PC-3 (cell line): Measurements from ENCODE around the gene DDO. TPM values are rescaled to one million over a fixed set of nuclear protein-coding genes. Genes with fewer than 3 reads are reported as not detected.

Experiments used
- ATAC-seq: fragments of 200-7000 bp; cut with Tn5 transposase; 2 replicates; pipeline ENCODE4 v1.9.1; 2020; ENCODE audit warnings: mild to moderate bottlenecking, moderate library complexity
- BruUV-seq: library from RNA; stranded (reverse); fragments of 400-500 nt; replicated peaks from 2 replicates; lab custom pipeline; 2021; lab: Mats Ljungman, UMichigan
- CTCF ChIA-PET: fragments of 300-600 bp; sonication (Branson Sonifier 250); formaldehyde crosslinking; loops from one replicate; lab custom pipeline; 2022; ENCODE audit warnings: antibody characterized with exemption; lab: Charles Lee
- POLR2A ChIA-PET: fragments of 300-600 bp; sonication (Branson Sonifier 250); formaldehyde crosslinking; loops from one replicate; lab custom pipeline; 2022; ENCODE audit warnings: antibody characterized with exemption; ENCODE audit not compliant: unreplicated experiment; lab: Charles Lee
- DNase-seq: peaks from one replicate; pipeline ENCODE4 v3.0.0-alpha.2; 2015
- H2AFZ ChIP-seq: fragments of 300-600 bp; sonication (generic); 2 replicates; pipeline ENCODE4 v1.6.0; 2016; ENCODE audit warnings: antibody characterized with exemption, low read length
- H3F3A ChIP-seq: fragments of 300-600 bp; sonication (generic); one replicate; pipeline ENCODE4 v1.6.0; 2017; ENCODE audit warnings: antibody characterized with exemption, low read length, control low read depth, mild to moderate bottlenecking; ENCODE audit not compliant: unreplicated experiment
- H3K27ac ChIP-seq: fragments of 300-600 bp; sonication (generic); 2 replicates; pipeline ENCODE4 v1.5.1; 2016; ENCODE audit warnings: mild to moderate bottlenecking, low read length
- H3K27me3 ChIP-seq: fragments of 300-600 bp; sonication (generic); 2 replicates; pipeline ENCODE4 v1.6.1; 2016; ENCODE audit warnings: low read length, mixed read lengths
- H3K36me3 ChIP-seq: fragments of 300-600 bp; sonication (generic); 2 replicates; pipeline ENCODE4 v1.6.1; 2016; ENCODE audit warnings: low read depth, mixed run types, low read length, mixed read lengths
- H3K4me1 ChIP-seq: fragments of 300-600 bp; sonication (generic); 2 replicates; pipeline ENCODE4 v1.5.1; 2016; ENCODE audit warnings: low read length; ENCODE audit not compliant: insufficient read depth
- H3K4me2 ChIP-seq: fragments of 300-600 bp; sonication (generic); 2 replicates; pipeline ENCODE4 v1.6.0; 2016; ENCODE audit warnings: low read length
- H3K4me3 ChIP-seq: fragments of 300-600 bp; sonication (generic); 2 replicates; pipeline ENCODE4 v1.5.1; 2016; ENCODE audit warnings: mild to moderate bottlenecking, low read length, mixed read lengths
- H3K79me2 ChIP-seq: fragments of 300-600 bp; sonication (generic); 2 replicates; pipeline ENCODE4 v1.6.1; 2017; ENCODE audit warnings: low read length, mixed read lengths
- H3K9ac ChIP-seq: fragments of 300-600 bp; sonication (generic); 2 replicates; pipeline ENCODE4 v1.6.0; 2016; ENCODE audit warnings: mild to moderate bottlenecking, low read length
- H3K9me2 ChIP-seq: fragments of 300-600 bp; sonication (generic); replicated peaks from 2 replicates; pipeline ENCODE4 v1.6.1; 2016; ENCODE audit warnings: mixed run types, low read length, mixed read lengths
- H3K9me3 ChIP-seq: fragments of 300-600 bp; sonication (generic); 2 replicates; pipeline ENCODE4 v1.6.1; 2016; ENCODE audit warnings: low read length, mixed read lengths
- H4K20me1 ChIP-seq: fragments of 300-600 bp; sonication (generic); 2 replicates; pipeline ENCODE4 v1.6.1; 2016; ENCODE audit warnings: low read length, mixed read lengths
- CTCF ChIP-seq: fragments of 300-600 bp; sonication (generic); conservative IDR thresholded peaks from 2 replicates; pipeline ENCODE4 v1.5.1; 2017; ENCODE audit warnings: antibody characterized with exemption, low read depth, mild to moderate bottlenecking, low read length
- EZH2 ChIP-seq: fragments of 300-600 bp; sonication (generic); IDR thresholded peaks from one replicate; pipeline ENCODE4 v1.6.1; 2017; ENCODE audit warnings: antibody characterized with exemption, mild to moderate bottlenecking, low read length; ENCODE audit not compliant: unreplicated experiment
- EZH2phosphoT487 ChIP-seq: fragments of 300-600 bp; sonication (generic); IDR thresholded peaks from 2 replicates; pipeline ENCODE4 v1.6.1; 2018; ENCODE audit warnings: mild to moderate bottlenecking, antibody characterized with exemption, low read length, borderline replicate concordance
- intact Hi-C: fragments of 100-400 bp; cut with micrococcal nuclease; formaldehyde crosslinking; loops from 2 replicates; pipeline ENCODE4 v1.9.0; 2023
- total RNA-seq: library from RNA; depleted of rRNA; stranded (reverse); fragments of >200 nt; gene quantifications from 2 replicates; pipeline ENCODE4 v1.2.3, GENCODE V29; 2014; rRNA removed

Gene DDO
- total RNA-seq, 1 experiment from 2014 or later = not detected

- H3K27me3 ChIP-seq = 0 out of 2 replicates have a peak, but pooled peaks cover under 1% of the 10 kb centered on the region
- no peaks in the 10 kb centered on the region for H3K36me3 ChIP-seq
- no peaks in the 10 kb centered on the region for H3K4me1 ChIP-seq
- H2AFZ ChIP-seq = no peak overlapping the region
- H4K20me1 ChIP-seq = no peaks in the 10 kb centered on the region
- H3K4me3 ChIP-seq = no peak overlapping the region
- H3K79me2 ChIP-seq = no peaks in the 10 kb centered on the region
- DNase-seq = no peak
- no peak for ATAC-seq
- no peaks in the 10 kb centered on the region for H3K9me2 ChIP-seq
- no peaks in the 10 kb centered on the region for H3F3A ChIP-seq
- TF ChIP-seq EZH2 (no peak), CTCF (no peak), EZH2phosphoT487 (no peak)
- BruUV-seq = no TSS peak
- H3K9me3 ChIP-seq = no peaks in the 10 kb centered on the region
- POLR2A ChIA-PET = no interaction called here
- H3K27ac ChIP-seq = no peak overlapping the region
- intact Hi-C loops = no loop called here
- no peak overlapping the region for H3K9ac ChIP-seq
- H3K4me2 ChIP-seq = no peak overlapping the region
- CTCF ChIA-PET = no interaction called here
Measured at GRCh38 chr6:110348961-110349690, 66.2 kb downstream of the DDO start.

GRCh38 chr6:110345025-110345424, 70.3 kb downstream of the DDO start:
- POLR2A ChIA-PET = no interaction called here
- no peak overlapping the region for H3K4me2 ChIP-seq
- no peak overlapping the region for H3K27ac ChIP-seq
- ATAC-seq (no peak), DNase-seq (no peak)
- H3K79me2 ChIP-seq = no peaks in the 10 kb centered on the region
- no peaks in the 10 kb centered on the region for H3F3A ChIP-seq
- intact Hi-C loops = no loop called here
- no peak overlapping the region for H2AFZ ChIP-seq
- no peaks in the 10 kb centered on the region for H3K9me3 ChIP-seq
- no peak overlapping the region for H3K9ac ChIP-seq
- no peaks in the 10 kb centered on the region for H3K9me2 ChIP-seq
- H3K27me3 ChIP-seq = no peaks in the 10 kb centered on the region
- CTCF ChIA-PET = no interaction called here
- H3K4me3 ChIP-seq = no peak overlapping the region
- TF ChIP-seq CTCF (no peak), EZH2 (no peak), EZH2phosphoT487 (no peak)
- H3K36me3 ChIP-seq = no peaks in the 10 kb centered on the region
- H3K4me1 ChIP-seq = no peaks in the 10 kb centered on the region
- no TSS peak for BruUV-seq
- H4K20me1 ChIP-seq = no peaks in the 10 kb centered on the region

GRCh38 chr6:110342759-110343158, 72.6 kb downstream of the DDO start:
- ATAC-seq (no peak), DNase-seq (peak; percentile 23)
- no peak overlapping the region for H2AFZ ChIP-seq
- H3K79me2 ChIP-seq = no peaks in the 10 kb centered on the region
- no peak overlapping the region for H3K9ac ChIP-seq
- no peaks in the 10 kb centered on the region for H3K9me3 ChIP-seq
- H3K36me3 ChIP-seq = no peaks in the 10 kb centered on the region
- TF ChIP-seq CTCF = no peak
- no peaks in the 10 kb centered on the region for H3K9me2 ChIP-seq
- POLR2A ChIA-PET = no interaction called here
- no peaks in the 10 kb centered on the region for H4K20me1 ChIP-seq
- H3F3A ChIP-seq = no peaks in the 10 kb centered on the region
- no peak overlapping the region for H3K27ac ChIP-seq
- H3K4me1 ChIP-seq = no peaks in the 10 kb centered on the region
- no peak overlapping the region for H3K4me2 ChIP-seq
- CTCF ChIA-PET = no interaction called here
- no TSS peak for BruUV-seq
- intact Hi-C loops = no loop called here
- no peak overlapping the region for H3K4me3 ChIP-seq
- H3K27me3 ChIP-seq = no peaks in the 10 kb centered on the region

Other genes with a start within 250 kb of the DDO start
- 3.0 and 15.8 TPM in 2 replicates for gene WASF1, start 235.9 kb downstream of the DDO start, total RNA-seq
- 7.4 and 8.9 TPM in 2 replicates for gene CDC40, start 235.1 kb downstream of the DDO start, total RNA-seq
- not detected in 2 replicates for gene METTL24, start 57.2 kb downstream of the DDO start, total RNA-seq
- not detected in 2 replicates for gene SLC22A16, start 61.0 kb upstream of the DDO start, total RNA-seq